ENCODE results near the gene PIK3AP1. TPM values are rescaled to one million over a fixed set of nuclear protein-coding genes. Genes with fewer than 3 reads are reported as not detected.

PIK3AP1 gene
- total RNA-seq, 1 donor from 2014 or later: 6.7 TPM

- DNase-seq (ENCODE audit: low read depth) (no peak), FAIRE-seq (no peak)
- H3K27me3 Mint-ChIP-seq (ENCODE audit: low read depth, unreplicated experiment): peaks cover 7% of the 10 kb centered on the region
- no peak for TF ChIP-seq CTCF (IDR thresholded peaks at IDR 0.05; ENCODE audit: insufficient read depth, low read depth, low read length)
- no peaks in the 10 kb centered on the region for H3K9me3 Mint-ChIP-seq (ENCODE audit: unreplicated experiment)
- Histone ChIP-seq H3K79me2 (ENCODE audit: insufficient read depth, low read length) (no peaks in the 10 kb centered on the region), H3K27me3 (ENCODE audit: insufficient read depth, low read length) (no peaks in the 10 kb centered on the region), H3K4me3 (ENCODE audit: insufficient read depth, low read depth, low read length) (no peak overlapping the region), H3K4me2 (ENCODE audit: low read length) (no peak overlapping the region), H3K36me3 (ENCODE audit: insufficient read depth, low read length) (no peaks in the 10 kb centered on the region), H3K9me3 (ENCODE audit: insufficient read depth, low read depth, low read length) (no peaks in the 10 kb centered on the region), H2AFZ (ENCODE audit: low read depth, low read length) (no peak overlapping the region), H4K20me1 (ENCODE audit: insufficient read depth, low read length) (no peaks in the 10 kb centered on the region), H3K9ac (ENCODE audit: low read length) (no peak overlapping the region), H3K27ac (ENCODE audit: low read depth, low read length) (no peak overlapping the region), H3K4me1 (ENCODE audit: insufficient read depth, low read length) (no peaks in the 10 kb centered on the region)
- peaks cover 7% of the 10 kb centered on the region for H3K4me1 Mint-ChIP-seq (ENCODE audit: low read depth, unreplicated experiment)
- H3K27ac Mint-ChIP-seq (ENCODE audit: unreplicated experiment): no peak overlapping the region
- no peak overlapping the region for H3K4me3 Mint-ChIP-seq (ENCODE audit: unreplicated experiment)
- H3K36me3 Mint-ChIP-seq (ENCODE audit: low read depth, unreplicated experiment): peaks cover 13% of the 10 kb centered on the region
These were observed 98.1 kb downstream of the PIK3AP1 start for GRCh38 chr10:96622013-96622787.

- no peaks in the 10 kb centered on the region for H3K36me3 ChIP-seq (ENCODE audit: insufficient read depth, low read length)
- H3K9me3 ChIP-seq (ENCODE audit: insufficient read depth, low read depth, low read length): no peaks in the 10 kb centered on the region
- peaks cover 11% of the 10 kb centered on the region for H3K27me3 Mint-ChIP-seq (ENCODE audit: low read depth, unreplicated experiment)
- H3K9me3 Mint-ChIP-seq (ENCODE audit: unreplicated experiment): no peaks in the 10 kb centered on the region
- H3K27me3 ChIP-seq (ENCODE audit: insufficient read depth, low read length): no peaks in the 10 kb centered on the region
- FAIRE-seq (no peak), DNase-seq (ENCODE audit: low read depth) (no peak)
- H2AFZ ChIP-seq (ENCODE audit: low read depth, low read length): no peak overlapping the region
- H3K4me1 Mint-ChIP-seq (ENCODE audit: low read depth, unreplicated experiment): peaks cover 10% of the 10 kb centered on the region
- no peak overlapping the region for H3K27ac ChIP-seq (ENCODE audit: low read depth, low read length)
- H4K20me1 ChIP-seq (ENCODE audit: insufficient read depth, low read length): no peaks in the 10 kb centered on the region
- no peak overlapping the region for H3K4me3 ChIP-seq (ENCODE audit: insufficient read depth, low read depth, low read length)
- TF ChIP-seq EZH2 (IDR thresholded peaks at IDR 0.05; ENCODE audit: insufficient read depth, low read length) (no peak), CTCF (IDR thresholded peaks at IDR 0.05; ENCODE audit: insufficient read depth, low read depth, low read length) (no peak)
- H3K4me3 Mint-ChIP-seq (ENCODE audit: unreplicated experiment): no peak overlapping the region
- H3K36me3 Mint-ChIP-seq (ENCODE audit: low read depth, unreplicated experiment): peaks cover 20% of the 10 kb centered on the region
- H3K79me2 ChIP-seq (ENCODE audit: insufficient read depth, low read length): no peaks in the 10 kb centered on the region
- no peak overlapping the region for H3K27ac Mint-ChIP-seq (ENCODE audit: unreplicated experiment)
- no peak overlapping the region for H3K9ac ChIP-seq (ENCODE audit: low read length)
- H3K4me1 ChIP-seq (ENCODE audit: insufficient read depth, low read length): no peaks in the 10 kb centered on the region
- H3K4me2 ChIP-seq (ENCODE audit: low read length): no peak overlapping the region
These were observed 100.2 kb downstream of the PIK3AP1 start for GRCh38 chr10:96619796-96620773.

All from astrocyte (in vitro differentiated cells and primary cell).